OCI-LY3 (cell line): ENCODE results near the gene LRRC17.

ENCODE experiments used
- EZH2phosphoT487 ChIP-seq: fragments of 200-600 bp; shearing (Covaris generic); IDR thresholded peaks from 2 replicates; pipeline ENCODE4 v1.6.1; 2018; ENCODE audit warnings: antibody characterized with exemption, mixed run types, low read depth
- TF ChIP-seq, protein P1 (sequence below): fragments of 200-600, 300-600 bp; sonication (generic); IDR thresholded peaks from 2 replicates; pipeline ENCODE4 v1.5.1; 2014; ENCODE audit warnings: antibody characterized with exemption, low read length, low read depth

DNA sequence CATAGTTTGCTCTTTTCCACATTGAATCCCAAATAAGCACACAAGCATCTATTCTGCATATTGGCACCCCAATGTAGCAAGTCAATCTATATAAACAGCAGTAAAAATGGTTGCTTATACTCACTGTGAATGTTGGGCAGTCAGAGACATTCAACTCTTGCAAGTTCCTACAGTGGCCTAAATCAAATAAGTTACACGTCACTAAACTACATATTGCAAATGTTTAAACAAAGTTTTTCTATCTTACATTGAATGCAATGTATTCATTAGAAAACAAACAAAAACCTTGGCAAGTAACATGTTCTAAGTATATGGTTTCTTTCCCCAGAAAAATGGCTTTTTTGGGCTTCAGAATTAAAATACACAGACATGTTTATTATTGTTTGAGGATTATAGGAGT lies 19.0 kb downstream of the LRRC17 start:
- TF ChIP-seq, protein P1, sequence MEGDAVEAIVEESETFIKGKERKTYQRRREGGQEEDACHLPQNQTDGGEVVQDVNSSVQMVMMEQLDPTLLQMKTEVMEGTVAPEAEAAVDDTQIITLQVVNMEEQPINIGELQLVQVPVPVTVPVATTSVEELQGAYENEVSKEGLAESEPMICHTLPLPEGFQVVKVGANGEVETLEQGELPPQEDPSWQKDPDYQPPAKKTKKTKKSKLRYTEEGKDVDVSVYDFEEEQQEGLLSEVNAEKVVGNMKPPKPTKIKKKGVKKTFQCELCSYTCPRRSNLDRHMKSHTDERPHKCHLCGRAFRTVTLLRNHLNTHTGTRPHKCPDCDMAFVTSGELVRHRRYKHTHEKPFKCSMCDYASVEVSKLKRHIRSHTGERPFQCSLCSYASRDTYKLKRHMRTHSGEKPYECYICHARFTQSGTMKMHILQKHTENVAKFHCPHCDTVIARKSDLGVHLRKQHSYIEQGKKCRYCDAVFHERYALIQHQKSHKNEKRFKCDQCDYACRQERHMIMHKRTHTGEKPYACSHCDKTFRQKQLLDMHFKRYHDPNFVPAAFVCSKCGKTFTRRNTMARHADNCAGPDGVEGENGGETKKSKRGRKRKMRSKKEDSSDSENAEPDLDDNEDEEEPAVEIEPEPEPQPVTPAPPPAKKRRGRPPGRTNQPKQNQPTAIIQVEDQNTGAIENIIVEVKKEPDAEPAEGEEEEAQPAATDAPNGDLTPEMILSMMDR, result no peak
- TF ChIP-seq EZH2phosphoT487, result no peak
